ENCODE results near the gene CRB1.

GRCh38 chr1:197390856-197391255 lies 122.8 kb downstream of the CRB1 start:
- TF ChIP-seq CTCF (IDR thresholded peaks at IDR 0.05; ENCODE audit: insufficient read depth, low read length, poor library complexity, severe bottlenecking) (no peak), EZH2phosphoT487 (conservative IDR thresholded peaks at IDR 0.05; ENCODE audit: low read length) (no peak)

All from SU-DHL-6 (cell line).